Left lung (tissue), 10 donors: ENCODE measurements around the gene PSEN1. TPM values are rescaled to one million over a fixed set of nuclear protein-coding genes. Genes with fewer than 3 reads are reported as not detected.
A peak's percentile ranks its signal among the peaks of the same experiment; 100 is the strongest.

Experiments used
- ATAC-seq: fragments of 200-7000 bp; cut with Tn5 transposase; one replicate; pipeline ENCODE4 v1.9.1; 2020; ENCODE audit warnings: moderate library complexity
- DNase-seq, 4 donors: peaks; one replicate each; pipeline ENCODE4 v3.0.0-alpha.2; 2013 to 2020
- H3K27ac ChIP-seq, 2 donors: fragments of 200-600 bp; sonication (generic) in 1 of 2; one replicate each; pipeline versions ENCODE4 v1.5.0 to v1.8.0; 2020 to 2021
- H3K27me3 ChIP-seq, 2 donors: fragments of 200-600 bp; sonication (generic) in 1 of 2; one replicate each; pipeline versions ENCODE4 v1.5.0 to v1.8.0; 2020 to 2021
- H3K36me3 ChIP-seq, 2 donors: fragments of 200-600 bp; sonication (generic) in 1 of 2; one replicate each; pipeline versions ENCODE4 v1.5.0 to v1.8.0; 2020 to 2021
- H3K4me1 ChIP-seq, 2 donors: fragments of 200-600 bp; one replicate each; pipeline ENCODE4 v1.8.0; 2021
- H3K4me3 ChIP-seq, 2 donors: fragments of 200-600 bp; sonication (generic) in 1 of 2; one replicate each; pipeline versions ENCODE4 v1.5.0 to v1.8.0; 2020 to 2021; ENCODE audit warnings: mild to moderate bottlenecking in 1 of 2
- H3K9me3 ChIP-seq, 2 donors: fragments of 200-600 bp; sonication (generic) in 1 of 2; one replicate each; pipeline versions ENCODE4 v1.5.0 to v1.8.0; 2020 to 2021
- intact Hi-C, 2 donors: fragments of 100-400 bp; cut with DNase I; formaldehyde crosslinking; loops; one replicate each; pipeline versions ENCODE4 v1.11.2 to v1.14.2; 2022
- polyA plus RNA-seq, 6 donors: library from polyadenylated mRNA; unstranded; fragments of 120-200 nt; gene quantifications; one replicate each; pipeline ENCODE4 v1.2.1, GENCODE V29; 2013; ENCODE audit not compliant: insufficient read length in 6 of 6
- total RNA-seq, 2 donors: library from RNA; stranded (reverse); fragmentation: NEBNext Ultra II Directional; extraction: Animal tissue kit (Norgen Biotek cat#: 25700); gene quantifications; one replicate each; pipeline ENCODE4 v1.2.1, GENCODE V29; 2021
- TF ChIP-seq, protein P1 (sequence below), 2 donors: fragments of 200-600 bp; sonication (generic) in 1 of 2; IDR thresholded peaks; one replicate each; pipeline versions ENCODE4 v1.5.0 to v1.8.0; 2021; ENCODE audit warnings: antibody characterized with exemption in 2 of 2
- donor health status: DM: no; HTN: yes; CAD: no.
- donor health status: DM: no; HTN: no; CAD: no.

The PSEN1 gene
- total and polyA plus RNA-seq, 8 donors, result 50.1 to 67.8 (median 54.3) TPM

DNA sequence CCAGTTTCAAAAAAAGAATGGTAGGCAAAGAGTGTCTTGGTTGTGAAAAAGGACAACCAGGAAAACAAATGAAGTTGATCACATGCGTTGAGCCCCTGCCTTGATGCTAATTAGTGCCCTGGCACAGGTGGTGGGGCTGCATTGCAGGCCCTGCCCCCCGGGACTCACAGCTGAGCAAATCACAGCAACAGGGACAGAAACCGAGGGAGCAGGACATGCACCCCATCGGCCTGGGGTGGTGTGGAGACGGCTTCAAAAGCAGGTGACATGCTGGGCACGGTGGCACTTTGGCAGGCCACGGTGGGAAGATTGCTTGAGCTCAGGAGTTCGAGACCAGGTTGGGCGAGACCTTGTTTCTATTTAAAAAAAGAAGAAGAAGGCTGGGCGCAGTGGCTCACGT, 99.8 kb downstream of the PSEN1 start:
- Histone ChIP-seq H3K27ac (no peak overlapping the region), H3K27me3 (peaks cover 16 to 82% of the 10 kb centered on the region in 2 donors), H3K36me3 (no peaks in the 10 kb centered on the region), H3K4me1 (peaks cover 38 to 62% of the 10 kb centered on the region in 2 donors), H3K4me3 (no peak overlapping the region), H3K9me3 (no peaks in the 10 kb centered on the region)
- ATAC-seq (no peak), DNase-seq (no peak)
- TF ChIP-seq, protein P1, sequence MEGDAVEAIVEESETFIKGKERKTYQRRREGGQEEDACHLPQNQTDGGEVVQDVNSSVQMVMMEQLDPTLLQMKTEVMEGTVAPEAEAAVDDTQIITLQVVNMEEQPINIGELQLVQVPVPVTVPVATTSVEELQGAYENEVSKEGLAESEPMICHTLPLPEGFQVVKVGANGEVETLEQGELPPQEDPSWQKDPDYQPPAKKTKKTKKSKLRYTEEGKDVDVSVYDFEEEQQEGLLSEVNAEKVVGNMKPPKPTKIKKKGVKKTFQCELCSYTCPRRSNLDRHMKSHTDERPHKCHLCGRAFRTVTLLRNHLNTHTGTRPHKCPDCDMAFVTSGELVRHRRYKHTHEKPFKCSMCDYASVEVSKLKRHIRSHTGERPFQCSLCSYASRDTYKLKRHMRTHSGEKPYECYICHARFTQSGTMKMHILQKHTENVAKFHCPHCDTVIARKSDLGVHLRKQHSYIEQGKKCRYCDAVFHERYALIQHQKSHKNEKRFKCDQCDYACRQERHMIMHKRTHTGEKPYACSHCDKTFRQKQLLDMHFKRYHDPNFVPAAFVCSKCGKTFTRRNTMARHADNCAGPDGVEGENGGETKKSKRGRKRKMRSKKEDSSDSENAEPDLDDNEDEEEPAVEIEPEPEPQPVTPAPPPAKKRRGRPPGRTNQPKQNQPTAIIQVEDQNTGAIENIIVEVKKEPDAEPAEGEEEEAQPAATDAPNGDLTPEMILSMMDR (IDR thresholded peaks at IDR 0.05), result no peak
- intact Hi-C loops, result no loop called here

DNA sequence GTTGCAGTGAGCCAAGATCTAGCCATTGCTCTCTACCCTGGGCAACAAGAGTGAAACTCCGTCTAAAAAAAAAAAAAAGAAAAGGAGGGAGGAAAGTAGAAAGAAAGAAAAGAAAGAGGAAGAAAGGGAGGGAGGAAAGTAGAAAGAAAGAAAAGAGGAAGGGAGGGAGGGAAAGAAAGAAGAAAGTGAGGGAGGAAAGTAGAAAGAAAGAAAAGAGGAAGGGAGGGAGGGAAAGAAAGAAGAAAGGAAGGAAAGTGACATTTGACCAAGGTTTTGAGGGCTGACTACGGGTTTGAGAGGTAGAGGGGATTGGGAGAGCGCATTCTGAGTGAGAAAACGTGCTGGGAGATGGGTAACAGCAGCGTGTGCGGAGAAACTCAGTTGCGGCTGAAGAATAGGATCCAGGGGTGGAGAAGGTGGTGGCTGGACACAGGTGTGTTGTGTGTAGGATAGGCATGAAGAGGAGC, 100.5 kb downstream of the PSEN1 start:
- DNase-seq, result no peak
- Histone ChIP-seq H3K36me3 (no peaks in the 10 kb centered on the region), H3K27me3 (peaks cover 16 to 89% of the 10 kb centered on the region in 2 donors), H3K9me3 (no peaks in the 10 kb centered on the region), H3K4me1 (peaks cover 37 to 62% of the 10 kb centered on the region in 2 donors), H3K4me3 (no peak overlapping the region), H3K27ac (no peak overlapping the region)
- intact Hi-C loops, result no loop called here
- no peak for ATAC-seq
- TF ChIP-seq, protein P1 (IDR thresholded peaks at IDR 0.05), result no peak

DNA sequence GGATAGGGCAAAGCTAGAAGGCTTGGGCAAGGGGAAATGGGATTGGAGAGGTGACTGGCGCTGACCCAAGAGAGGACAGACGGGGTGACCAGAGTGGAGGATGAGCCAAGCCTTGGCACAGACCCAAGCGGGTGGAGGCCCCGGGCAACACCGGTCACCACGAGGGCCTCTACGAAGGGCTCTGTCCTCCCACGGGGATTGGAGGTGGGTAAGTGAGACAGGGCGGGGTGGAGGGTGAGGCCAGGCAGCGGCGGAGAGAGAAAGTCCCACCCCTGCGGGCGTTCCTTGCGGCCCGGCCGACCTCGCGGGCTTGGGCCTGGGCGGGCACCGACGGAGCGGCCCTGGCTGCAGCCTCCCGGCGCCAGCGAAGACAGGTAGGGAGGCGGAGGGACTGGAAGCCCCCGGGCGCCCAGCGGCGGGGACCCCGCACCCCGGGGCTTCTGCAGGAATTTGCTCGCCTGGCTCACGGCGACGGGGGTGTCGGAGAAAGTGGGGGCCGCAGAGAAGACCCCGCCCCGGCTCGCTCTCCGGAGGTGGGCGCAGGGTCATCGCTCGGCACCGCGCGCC, 101.0 kb downstream of the PSEN1 start, which contains the start of gene PAPLN:
Gene PAPLN (plus strand): TSS at position 288 of the 567 bp plus-strand sequence. CDS start 2,273 bp downstream, outside the sequence.
- H3K4me1 ChIP-seq, result peaks cover 32 to 61% of the 10 kb centered on the region in 2 donors
- peak; percentile 67 for ATAC-seq
- H3K9me3 ChIP-seq, result no peaks in the 10 kb centered on the region
- TF ChIP-seq, protein P1 (IDR thresholded peaks at IDR 0.05), result no peak
- peak within 1 kb of the TSS; percentile 46 to 51 for H3K4me3 ChIP-seq
- H3K36me3 ChIP-seq, result no peaks in the 10 kb centered on the region
- peaks cover 16 to 92% of the 10 kb centered on the region in 2 donors for H3K27me3 ChIP-seq
- intact Hi-C loops, result no loop called here
- peak in 1 of 4 donors; percentile 59 for DNase-seq
- H3K27ac ChIP-seq, result peak within 1 kb of the TSS in 1 of 2 donors; percentile 56

DNA sequence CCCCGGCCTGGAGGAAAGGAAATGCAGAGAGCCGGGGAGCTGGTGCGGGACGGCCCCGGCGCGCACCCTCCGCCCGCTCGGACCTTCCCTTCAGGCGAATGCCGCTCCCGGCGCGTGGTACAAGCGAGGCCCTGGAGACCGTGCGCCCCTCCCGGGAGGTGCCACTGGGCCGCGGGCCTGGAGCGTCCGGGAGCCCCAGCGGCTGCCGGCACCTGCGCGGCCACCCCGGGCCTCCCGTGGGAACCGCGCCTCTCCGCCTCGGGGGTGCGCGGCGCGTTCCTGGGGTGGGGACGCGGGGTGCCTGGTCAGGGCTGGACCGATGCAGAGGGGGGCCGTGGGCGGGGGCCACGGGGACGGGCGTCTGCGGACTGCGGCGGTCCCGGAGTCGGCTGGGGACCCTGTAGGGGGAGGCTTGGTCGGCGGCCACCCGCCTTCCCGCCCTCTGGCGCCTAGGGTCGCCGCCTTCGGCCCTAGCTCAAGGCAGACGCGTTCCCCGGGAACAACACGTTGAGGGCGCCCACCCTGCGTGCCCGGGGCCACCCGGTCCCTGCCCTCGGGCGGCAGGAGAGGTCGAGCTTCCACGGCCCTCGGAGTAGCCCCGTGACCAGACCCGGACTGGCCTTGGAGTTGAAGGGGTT, 101.6 kb downstream of the PSEN1 start:
- no peaks in the 10 kb centered on the region for H3K36me3 ChIP-seq
- peaks cover 28 to 57% of the 10 kb centered on the region in 2 donors for H3K4me1 ChIP-seq
- H3K9me3 ChIP-seq, result no peaks in the 10 kb centered on the region
- intact Hi-C loops, result no loop called here
- ATAC-seq (peak; percentile 35), DNase-seq (no peak)
- H3K4me3 ChIP-seq, result peak overlapping the region; percentile 46 to 51
- H3K27me3 ChIP-seq, result peaks cover 16 to 92% of the 10 kb centered on the region in 2 donors
- TF ChIP-seq, protein P1 (IDR thresholded peaks at IDR 0.05), result no peak
- H3K27ac ChIP-seq, result peak overlapping the region in 1 of 2 donors; percentile 56

DNA sequence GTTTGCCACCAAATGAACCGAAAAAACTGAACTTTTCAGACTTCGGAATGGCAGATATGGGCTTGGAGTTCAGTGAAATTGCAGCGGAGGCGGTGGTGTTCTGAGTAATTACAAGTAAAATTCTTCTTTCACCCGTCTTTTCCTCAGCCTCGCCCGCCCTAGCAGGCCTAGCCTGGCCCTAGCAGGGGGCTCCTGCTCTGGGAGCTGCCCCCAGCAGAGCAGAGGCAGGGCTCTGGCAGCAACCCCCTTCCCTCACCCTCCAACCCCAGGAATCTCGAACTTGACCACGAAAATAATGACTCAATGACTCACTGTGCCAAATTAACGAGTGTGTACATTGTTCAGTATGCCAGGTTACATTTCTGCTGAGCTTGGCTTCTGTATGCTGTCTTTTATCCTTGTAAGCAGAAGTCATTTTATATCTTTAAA, 102.1 kb downstream of the PSEN1 start:
- no peaks in the 10 kb centered on the region for H3K36me3 ChIP-seq
- H3K27ac ChIP-seq, result peak overlapping the region in 1 of 2 donors; percentile 56
- peak; percentile 58 for ATAC-seq
- H3K9me3 ChIP-seq, result no peaks in the 10 kb centered on the region
- DNase-seq, result peak in 1 of 4 donors; percentile 37
- peak overlapping the region; percentile 46 to 51 for H3K4me3 ChIP-seq
- peaks cover 28 to 57% of the 10 kb centered on the region in 2 donors for H3K4me1 ChIP-seq
- H3K27me3 ChIP-seq, result peaks cover 16 to 86% of the 10 kb centered on the region in 2 donors
- TF ChIP-seq, protein P1 (IDR thresholded peaks at IDR 0.05), result no peak
- intact Hi-C loops, result no loop called here
